Lower leg skin (tissue), 4 donors: ENCODE data around the gene SSTR5. TPM values are rescaled to one million over a fixed set of nuclear protein-coding genes. Genes with fewer than 3 reads are reported as not detected.

Source experiments
- DNase-seq, 2 donors: peaks; one replicate each; pipeline ENCODE4 v3.0.0-alpha.2; 2019; ENCODE audit warnings: low spot score in 2 of 2
- H3K4me3 ChIP-seq: fragments of 200-600 bp; sonication (generic); 2 replicates; pipeline ENCODE4 v1.5.1; 2017; ENCODE audit warnings: mild to moderate bottlenecking, low read depth; ENCODE audit not compliant: poor library complexity, severe bottlenecking
- POLR2A ChIP-seq, 2 donors: fragments of 450-650 bp; IDR thresholded peaks; one replicate each; pipeline ENCODE4 v1.6.1; 2016 to 2017; ENCODE audit warnings: antibody characterized with exemption in 2 of 2, mild to moderate bottlenecking in 1 of 2, moderate library complexity in 1 of 2
- WGBS, 2 donors: methylation state at CpG; one replicate each; pipeline ENCODE4 v1.1.5; 2018; 5-methylcytosine and 5-hydroxymethylcytosine counted together
- intact Hi-C: fragments of 100-400 bp; cut with DNase I; formaldehyde crosslinking; loops from one replicate; pipeline ENCODE4 v1.15.0; 2023; ENCODE audit warnings: low total_unique reads
- total RNA-seq, 4 donors: library from RNA; depleted of rRNA; stranded (reverse); fragments of >200 nt; gene quantifications; one replicate each; pipeline ENCODE4 v1.1.0, GENCODE V29; 2016
- TF ChIP-seq, protein P1 (sequence below), 3 donors: fragments of 450-650 bp; IDR thresholded peaks; one replicate each; pipeline ENCODE4 v1.5.1; 2016; ENCODE audit warnings: antibody characterized with exemption in 3 of 3, mild to moderate bottlenecking in 3 of 3, moderate library complexity in 2 of 3

The SSTR5 gene
- total RNA-seq, 4 donors from 2014 or later, result 0.36 TPM; not detected in 3

GRCh38 chr16:1112506-1113184, 40.1 kb downstream of the SSTR5 start:
- no peak overlapping the region for H3K4me3 ChIP-seq
- no peak for DNase-seq
- no peak for TF ChIP-seq POLR2A (IDR thresholded peaks at IDR 0.05)
- TF ChIP-seq, protein P1, sequence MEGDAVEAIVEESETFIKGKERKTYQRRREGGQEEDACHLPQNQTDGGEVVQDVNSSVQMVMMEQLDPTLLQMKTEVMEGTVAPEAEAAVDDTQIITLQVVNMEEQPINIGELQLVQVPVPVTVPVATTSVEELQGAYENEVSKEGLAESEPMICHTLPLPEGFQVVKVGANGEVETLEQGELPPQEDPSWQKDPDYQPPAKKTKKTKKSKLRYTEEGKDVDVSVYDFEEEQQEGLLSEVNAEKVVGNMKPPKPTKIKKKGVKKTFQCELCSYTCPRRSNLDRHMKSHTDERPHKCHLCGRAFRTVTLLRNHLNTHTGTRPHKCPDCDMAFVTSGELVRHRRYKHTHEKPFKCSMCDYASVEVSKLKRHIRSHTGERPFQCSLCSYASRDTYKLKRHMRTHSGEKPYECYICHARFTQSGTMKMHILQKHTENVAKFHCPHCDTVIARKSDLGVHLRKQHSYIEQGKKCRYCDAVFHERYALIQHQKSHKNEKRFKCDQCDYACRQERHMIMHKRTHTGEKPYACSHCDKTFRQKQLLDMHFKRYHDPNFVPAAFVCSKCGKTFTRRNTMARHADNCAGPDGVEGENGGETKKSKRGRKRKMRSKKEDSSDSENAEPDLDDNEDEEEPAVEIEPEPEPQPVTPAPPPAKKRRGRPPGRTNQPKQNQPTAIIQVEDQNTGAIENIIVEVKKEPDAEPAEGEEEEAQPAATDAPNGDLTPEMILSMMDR (IDR thresholded peaks at IDR 0.05), result no peak
- intact Hi-C loops, result no loop called here
- WGBS, 2 donors, result 70% methylated on average over 14 to 25 of the region's 26 CpGs

GRCh38 chr16:1113489-1113888, 40.9 kb downstream of the SSTR5 start:
- intact Hi-C loops, result no loop called here
- TF ChIP-seq, protein P1 (IDR thresholded peaks at IDR 0.05), result no peak
- no peak for TF ChIP-seq POLR2A (IDR thresholded peaks at IDR 0.05)
- DNase-seq, result no peak
- WGBS, 2 donors, result 57 to 65% methylated on average over 14 to 16 of the region's 16 CpGs
- no peak overlapping the region for H3K4me3 ChIP-seq

- DNase-seq, result no peak
- H3K4me3 ChIP-seq, result no peak overlapping the region
- TF ChIP-seq, protein P1 (IDR thresholded peaks at IDR 0.05), result no peak
- TF ChIP-seq POLR2A (IDR thresholded peaks at IDR 0.05), result no peak
- 48 to 59% methylated on average over 15 of the region's 15 CpGs for WGBS, 2 donors
- intact Hi-C loops, result no loop called here
These were observed 41.5 kb downstream of the SSTR5 start for GRCh38 chr16:1113889-1114526.

GRCh38 chr16:1116693-1117077, 44.1 kb downstream of the SSTR5 start:
- WGBS, 2 donors, result 35 to 41% methylated on average over 4 to 7 of the region's 16 CpGs
- no peak for DNase-seq
- intact Hi-C loops, result no loop called here

DNA sequence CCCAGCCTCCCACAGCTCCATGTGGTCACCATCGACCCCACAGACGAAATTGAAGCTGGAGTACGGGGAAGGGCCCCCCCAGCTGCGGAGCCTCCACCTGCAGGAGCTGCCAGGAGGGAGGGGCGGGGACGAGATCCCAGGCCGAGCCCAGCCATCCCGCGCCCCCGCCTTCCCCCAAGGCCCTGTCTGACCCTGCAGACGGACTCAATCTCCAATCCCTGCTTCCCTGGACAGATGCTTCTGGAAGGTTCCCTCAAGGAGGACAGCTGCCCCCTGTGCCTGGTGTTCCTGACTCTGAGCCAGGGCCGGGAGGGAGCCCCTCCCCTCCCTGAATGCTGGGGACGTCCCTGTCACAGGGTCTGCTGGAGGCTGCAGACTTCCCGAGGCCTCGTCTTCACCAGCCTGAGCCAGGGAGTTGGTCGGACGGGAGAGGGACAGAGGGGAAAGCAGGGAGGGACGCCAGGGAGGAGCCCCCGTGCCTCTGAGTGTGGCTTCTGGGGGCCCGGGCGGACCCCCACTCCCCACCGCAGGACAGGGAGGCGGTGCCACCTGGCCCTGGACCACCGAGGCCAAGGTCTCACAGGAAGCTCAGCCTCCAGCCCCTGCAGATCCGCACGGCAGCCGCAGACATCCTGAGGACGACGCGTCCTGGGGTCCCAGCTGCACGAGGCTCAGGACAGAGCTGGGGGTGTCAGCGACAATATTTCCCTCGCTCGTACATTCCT, 44.8 kb downstream of the SSTR5 start:
- no peak overlapping the region for H3K4me3 ChIP-seq
- TF ChIP-seq, protein P1 (IDR thresholded peaks at IDR 0.05), result no peak
- no peak for TF ChIP-seq POLR2A (IDR thresholded peaks at IDR 0.05)
- 40 to 47% methylated on average over 23 to 26 of the region's 34 CpGs for WGBS, 2 donors
- no peak for DNase-seq
- intact Hi-C loops, result no loop called here

More at GRCh38 chr16:1116693-1117077, 44.1 kb downstream of the SSTR5 start:
- no peak overlapping the region for H3K4me3 ChIP-seq
- TF ChIP-seq, protein P1 (IDR thresholded peaks at IDR 0.05), result no peak
- TF ChIP-seq POLR2A (IDR thresholded peaks at IDR 0.05), result no peak
